GM23338 (cell line): ENCODE measurements around the gene BTLA. TPM values are rescaled to one million over a fixed set of nuclear protein-coding genes. Genes with fewer than 3 reads are reported as not detected.

ENCODE experiments used
- ATAC-seq: fragments of 200-7000 bp; cut with Tn5 transposase; 3 replicates; pipeline ENCODE4 v1.9.1; 2020
- DNase-seq: peaks from one replicate; pipeline ENCODE4 v3.0.0-alpha.2; 2015; ENCODE audit warnings: low spot score
- H2AFZ ChIP-seq: fragments of 200-600 bp; sonication (generic); 2 replicates; pipeline ENCODE4 v1.8.0; 2016; ENCODE audit warnings: antibody characterized with exemption, mild to moderate bottlenecking, moderate library complexity
- H3F3A ChIP-seq: fragments of 200-600 bp; sonication (generic); replicated peaks from 2 replicates; pipeline ENCODE4 v1.8.0; 2017; ENCODE audit warnings: antibody characterized with exemption, mixed run types, low read depth
- H3K27ac ChIP-seq: fragments of 200-600 bp; sonication (generic); 2 replicates; pipeline ENCODE4 v1.6.1; 2016; ENCODE audit warnings: low read depth
- H3K27me3 ChIP-seq: fragments of 200-600 bp; sonication (generic); 2 replicates; pipeline ENCODE4 v1.8.0; 2016; ENCODE audit warnings: mild to moderate bottlenecking, mixed run types, moderate library complexity; ENCODE audit not compliant: insufficient read depth
- H3K36me3 ChIP-seq: fragments of 200-600 bp; sonication (generic); 2 replicates; pipeline ENCODE4 v1.8.0; 2016; ENCODE audit warnings: mild to moderate bottlenecking; ENCODE audit not compliant: insufficient read depth
- H3K4me1 ChIP-seq: fragments of 200-600 bp; sonication (generic); 2 replicates; pipeline ENCODE4 v1.8.0; 2016; ENCODE audit warnings: mild to moderate bottlenecking, moderate library complexity; ENCODE audit not compliant: insufficient read depth
- H3K4me2 ChIP-seq: fragments of 200-600 bp; sonication (generic); 2 replicates; pipeline ENCODE4 v1.7.1; 2017; ENCODE audit warnings: mixed run types
- H3K4me3 ChIP-seq: fragments of 200-600 bp; sonication (generic); 2 replicates; pipeline ENCODE4 v1.6.1; 2016; ENCODE audit warnings: mixed run types
- H3K79me2 ChIP-seq: fragments of 200-600 bp; sonication (generic); replicated peaks from 2 replicates; pipeline ENCODE4 v1.8.0; 2017; ENCODE audit warnings: mild to moderate bottlenecking; ENCODE audit not compliant: insufficient read depth
- H3K9me2 ChIP-seq: fragments of 200-600 bp; sonication (generic); 2 replicates; pipeline ENCODE4 v1.8.0; 2017; ENCODE audit not compliant: insufficient read depth
- H4K20me1 ChIP-seq: fragments of 200-600 bp; sonication (generic); replicated peaks from 2 replicates; pipeline ENCODE4 v1.8.0; 2017; ENCODE audit warnings: mild to moderate bottlenecking; ENCODE audit not compliant: insufficient read depth
- H3K27ac Mint-ChIP-seq: 2 replicates; pipeline ENCODE4 v1.8.0; 2020; ENCODE audit warnings: inconsistent platforms, mild to moderate bottlenecking, moderate library complexity, mixed read lengths
- H3K27me3 Mint-ChIP-seq: 3 replicates; pipeline ENCODE4 v1.8.0; 2022; ENCODE audit warnings: low read depth, mild to moderate bottlenecking, moderate library complexity, mixed read lengths, inconsistent platforms; ENCODE audit not compliant: insufficient read depth, poor library complexity
- H3K36me3 Mint-ChIP-seq: 3 replicates; pipeline ENCODE4 v1.8.0; 2021; ENCODE audit warnings: low read depth, mild to moderate bottlenecking, inconsistent platforms, moderate library complexity, mixed read lengths
- H3K4me1 Mint-ChIP-seq: 3 replicates; pipeline ENCODE4 v1.8.0; 2020; ENCODE audit warnings: mild to moderate bottlenecking, inconsistent platforms, mixed read lengths
- H3K4me3 Mint-ChIP-seq: 3 replicates; pipeline ENCODE4 v1.8.0; 2021; ENCODE audit warnings: moderate library complexity, mild to moderate bottlenecking, inconsistent platforms, mixed read lengths
- H3K9me3 Mint-ChIP-seq: 3 replicates; pipeline ENCODE4 v1.8.0; 2020; ENCODE audit warnings: moderate library complexity, mild to moderate bottlenecking, inconsistent platforms, mixed read lengths
- CREB1 ChIP-seq: fragments of 250-450 bp; sonication (Bioruptor Pico); IDR thresholded peaks from 2 replicates; pipeline ENCODE4 v1.5.0; 2020; ENCODE audit warnings: low read depth, mild to moderate bottlenecking, moderate library complexity
- EZH2 ChIP-seq: fragments of 200-600 bp; sonication (generic); IDR thresholded peaks from one replicate; pipeline ENCODE4 v1.8.0; 2017; ENCODE audit warnings: antibody characterized with exemption, mild to moderate bottlenecking, low read depth; ENCODE audit not compliant: unreplicated experiment
- JUNB ChIP-seq: IDR thresholded peaks from one replicate; pipeline ENCODE4 v1.6.1; 2016; ENCODE audit warnings: antibody characterized with exemption; ENCODE audit not compliant: unreplicated experiment
- NANOG ChIP-seq: IDR thresholded peaks from 2 replicates; pipeline ENCODE4 v1.6.1; 2016; ENCODE audit warnings: antibody characterized with exemption, borderline replicate concordance
- STAT1 ChIP-seq: IDR thresholded peaks from one replicate; pipeline ENCODE4 v1.6.1; 2016; ENCODE audit warnings: antibody characterized with exemption; ENCODE audit not compliant: unreplicated experiment
- ZNF114 ChIP-seq: fragments of 250-450 bp; sonication (Bioruptor Pico); IDR thresholded peaks from 2 replicates; pipeline ENCODE4 v1.5.0; 2020; ENCODE audit warnings: mild to moderate bottlenecking, moderate library complexity
- ZNF331 ChIP-seq: fragments of 250-450 bp; sonication (Bioruptor Pico); IDR thresholded peaks from 2 replicates; pipeline ENCODE4 v1.5.0; 2020; ENCODE audit warnings: low read depth, mild to moderate bottlenecking, moderate library complexity
- polyA plus RNA-seq: library from polyadenylated mRNA; unstranded; fragments of >200 nt; fragmentation: Nextera tagmentation; extraction: Ambion mirVana; gene quantifications from 2 replicates; pipeline ENCODE4 v1.2.1, GENCODE V29; 2016
- total RNA-seq: library from RNA; depleted of rRNA; stranded (reverse); fragments of >200 nt; shearing (Covaris generic); gene quantifications from 2 replicates; pipeline ENCODE4 v1.2.3, GENCODE V29; 2014
- TF ChIP-seq, protein P1 (sequence below): IDR thresholded peaks from one replicate; pipeline ENCODE4 v1.6.1; 2018; ENCODE audit warnings: antibody characterized with exemption; ENCODE audit not compliant: unreplicated experiment
- TF ChIP-seq, protein P2 (sequence below): IDR thresholded peaks from 2 replicates; pipeline ENCODE4 v1.6.1; 2016; ENCODE audit warnings: antibody characterized with exemption
- TF ChIP-seq, protein P3 (sequence below), 2 experiments: fragments of 200-600 bp in 1 of 2; sonication (generic) in 1 of 2; conservative IDR thresholded peaks; 2 replicates each; pipeline versions ENCODE4 v1.5.1 to v1.6.1; 2016 to 2017; ENCODE audit warnings: antibody characterized with exemption in 2 of 2, low read depth in 2 of 2, mild to moderate bottlenecking in 2 of 2, moderate library complexity in 1 of 2

The BTLA gene
- total and polyA plus RNA-seq, 2 experiments from 2014 or later = 0.44 TPM; not detected in 1

DNA sequence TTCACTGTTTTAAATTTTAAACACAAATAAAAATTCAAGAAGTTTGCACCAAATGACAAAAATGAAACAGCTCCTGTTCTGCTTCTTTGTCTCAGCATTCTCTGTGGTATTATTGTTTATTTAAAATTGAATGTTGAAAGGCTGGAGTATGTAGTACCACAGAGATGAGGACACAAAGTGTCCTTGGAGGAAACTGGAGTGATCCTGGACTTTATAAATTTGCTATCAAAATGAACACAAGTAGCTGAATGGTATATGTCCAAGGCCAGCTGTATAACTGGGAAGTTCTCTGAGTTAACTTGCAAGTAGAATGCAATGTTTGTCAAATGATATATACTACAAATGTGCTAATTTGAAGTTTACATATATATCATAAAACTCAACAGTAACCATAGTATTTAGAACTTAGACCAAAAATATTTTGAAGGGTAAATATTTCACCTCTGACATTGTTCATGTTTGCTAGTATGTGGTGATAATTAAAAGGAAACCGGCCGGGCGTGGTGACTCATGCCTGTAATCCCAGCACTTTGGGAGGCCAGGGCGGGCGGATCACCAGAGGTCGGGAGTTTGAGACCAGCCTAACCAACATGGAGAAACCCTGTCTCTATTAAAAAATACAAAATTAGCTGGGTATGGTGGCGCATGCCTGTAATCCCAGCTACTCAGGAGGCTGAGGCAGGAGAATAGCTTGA, 12.3 kb downstream of the BTLA start:
- no peak for ATAC-seq
- H3K4me1 Mint-ChIP-seq = no peaks in the 10 kb centered on the region

More for the DNA sequence above, 12.3 kb downstream of the BTLA start:
- no peak for DNase-seq
- H3K27ac Mint-ChIP-seq = no peak overlapping the region
- no peaks in the 10 kb centered on the region; the same call in 1 of the 2 replicates for H3K9me2 ChIP-seq
- H4K20me1 ChIP-seq = no peaks in the 10 kb centered on the region
- no peaks in the 10 kb centered on the region for H3K27me3 Mint-ChIP-seq
- H3K79me2 ChIP-seq = no peaks in the 10 kb centered on the region
- no peaks in the 10 kb centered on the region for H3K4me1 ChIP-seq
- H3K27me3 ChIP-seq = no peaks in the 10 kb centered on the region
- no peak overlapping the region for H3K4me2 ChIP-seq
- H3F3A ChIP-seq = no peaks in the 10 kb centered on the region
- no peaks in the 10 kb centered on the region for H3K36me3 ChIP-seq
- no peak overlapping the region for H2AFZ ChIP-seq
- no peak overlapping the region for H3K27ac ChIP-seq
- H3K4me3 Mint-ChIP-seq = no peak overlapping the region
- H3K36me3 Mint-ChIP-seq = no peaks in the 10 kb centered on the region
- no peak for TF ChIP-seq ZNF114
- TF ChIP-seq, protein P1, sequence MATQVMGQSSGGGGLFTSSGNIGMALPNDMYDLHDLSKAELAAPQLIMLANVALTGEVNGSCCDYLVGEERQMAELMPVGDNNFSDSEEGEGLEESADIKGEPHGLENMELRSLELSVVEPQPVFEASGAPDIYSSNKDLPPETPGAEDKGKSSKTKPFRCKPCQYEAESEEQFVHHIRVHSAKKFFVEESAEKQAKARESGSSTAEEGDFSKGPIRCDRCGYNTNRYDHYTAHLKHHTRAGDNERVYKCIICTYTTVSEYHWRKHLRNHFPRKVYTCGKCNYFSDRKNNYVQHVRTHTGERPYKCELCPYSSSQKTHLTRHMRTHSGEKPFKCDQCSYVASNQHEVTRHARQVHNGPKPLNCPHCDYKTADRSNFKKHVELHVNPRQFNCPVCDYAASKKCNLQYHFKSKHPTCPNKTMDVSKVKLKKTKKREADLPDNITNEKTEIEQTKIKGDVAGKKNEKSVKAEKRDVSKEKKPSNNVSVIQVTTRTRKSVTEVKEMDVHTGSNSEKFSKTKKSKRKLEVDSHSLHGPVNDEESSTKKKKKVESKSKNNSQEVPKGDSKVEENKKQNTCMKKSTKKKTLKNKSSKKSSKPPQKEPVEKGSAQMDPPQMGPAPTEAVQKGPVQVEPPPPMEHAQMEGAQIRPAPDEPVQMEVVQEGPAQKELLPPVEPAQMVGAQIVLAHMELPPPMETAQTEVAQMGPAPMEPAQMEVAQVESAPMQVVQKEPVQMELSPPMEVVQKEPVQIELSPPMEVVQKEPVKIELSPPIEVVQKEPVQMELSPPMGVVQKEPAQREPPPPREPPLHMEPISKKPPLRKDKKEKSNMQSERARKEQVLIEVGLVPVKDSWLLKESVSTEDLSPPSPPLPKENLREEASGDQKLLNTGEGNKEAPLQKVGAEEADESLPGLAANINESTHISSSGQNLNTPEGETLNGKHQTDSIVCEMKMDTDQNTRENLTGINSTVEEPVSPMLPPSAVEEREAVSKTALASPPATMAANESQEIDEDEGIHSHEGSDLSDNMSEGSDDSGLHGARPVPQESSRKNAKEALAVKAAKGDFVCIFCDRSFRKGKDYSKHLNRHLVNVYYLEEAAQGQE = no peak
- no peak for TF ChIP-seq EZH2
- TF ChIP-seq, protein P2, sequence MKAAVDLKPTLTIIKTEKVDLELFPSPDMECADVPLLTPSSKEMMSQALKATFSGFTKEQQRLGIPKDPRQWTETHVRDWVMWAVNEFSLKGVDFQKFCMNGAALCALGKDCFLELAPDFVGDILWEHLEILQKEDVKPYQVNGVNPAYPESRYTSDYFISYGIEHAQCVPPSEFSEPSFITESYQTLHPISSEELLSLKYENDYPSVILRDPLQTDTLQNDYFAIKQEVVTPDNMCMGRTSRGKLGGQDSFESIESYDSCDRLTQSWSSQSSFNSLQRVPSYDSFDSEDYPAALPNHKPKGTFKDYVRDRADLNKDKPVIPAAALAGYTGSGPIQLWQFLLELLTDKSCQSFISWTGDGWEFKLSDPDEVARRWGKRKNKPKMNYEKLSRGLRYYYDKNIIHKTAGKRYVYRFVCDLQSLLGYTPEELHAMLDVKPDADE = no peak
- TF ChIP-seq, protein P3, sequence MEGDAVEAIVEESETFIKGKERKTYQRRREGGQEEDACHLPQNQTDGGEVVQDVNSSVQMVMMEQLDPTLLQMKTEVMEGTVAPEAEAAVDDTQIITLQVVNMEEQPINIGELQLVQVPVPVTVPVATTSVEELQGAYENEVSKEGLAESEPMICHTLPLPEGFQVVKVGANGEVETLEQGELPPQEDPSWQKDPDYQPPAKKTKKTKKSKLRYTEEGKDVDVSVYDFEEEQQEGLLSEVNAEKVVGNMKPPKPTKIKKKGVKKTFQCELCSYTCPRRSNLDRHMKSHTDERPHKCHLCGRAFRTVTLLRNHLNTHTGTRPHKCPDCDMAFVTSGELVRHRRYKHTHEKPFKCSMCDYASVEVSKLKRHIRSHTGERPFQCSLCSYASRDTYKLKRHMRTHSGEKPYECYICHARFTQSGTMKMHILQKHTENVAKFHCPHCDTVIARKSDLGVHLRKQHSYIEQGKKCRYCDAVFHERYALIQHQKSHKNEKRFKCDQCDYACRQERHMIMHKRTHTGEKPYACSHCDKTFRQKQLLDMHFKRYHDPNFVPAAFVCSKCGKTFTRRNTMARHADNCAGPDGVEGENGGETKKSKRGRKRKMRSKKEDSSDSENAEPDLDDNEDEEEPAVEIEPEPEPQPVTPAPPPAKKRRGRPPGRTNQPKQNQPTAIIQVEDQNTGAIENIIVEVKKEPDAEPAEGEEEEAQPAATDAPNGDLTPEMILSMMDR (conservative IDR thresholded peaks at IDR 0.05; ENCODE audit: low read depth in 2 of 2) = no peak
- TF ChIP-seq STAT1 = no peak
- no peak for TF ChIP-seq NANOG
- TF ChIP-seq CREB1 (CRISPR knock-in tag) = no peak
- TF ChIP-seq JUNB = no peak
- no peak for TF ChIP-seq ZNF331 (CRISPR knock-in tag)
- no peaks in the 10 kb centered on the region; the same call in 2 of the 3 replicates for H3K9me3 Mint-ChIP-seq
- H3K4me3 ChIP-seq = no peak overlapping the region
